ENCODE results near the gene MADCAM1.
A peak's percentile ranks its signal among the peaks of the same experiment; 100 is the strongest.

Gene MADCAM1

GRCh38 chr19:508204-509150, 12.2 kb downstream of the MADCAM1 start:
- DNase-seq (ENCODE audit: low read depth in 2 of 2), result no peak

DNA sequence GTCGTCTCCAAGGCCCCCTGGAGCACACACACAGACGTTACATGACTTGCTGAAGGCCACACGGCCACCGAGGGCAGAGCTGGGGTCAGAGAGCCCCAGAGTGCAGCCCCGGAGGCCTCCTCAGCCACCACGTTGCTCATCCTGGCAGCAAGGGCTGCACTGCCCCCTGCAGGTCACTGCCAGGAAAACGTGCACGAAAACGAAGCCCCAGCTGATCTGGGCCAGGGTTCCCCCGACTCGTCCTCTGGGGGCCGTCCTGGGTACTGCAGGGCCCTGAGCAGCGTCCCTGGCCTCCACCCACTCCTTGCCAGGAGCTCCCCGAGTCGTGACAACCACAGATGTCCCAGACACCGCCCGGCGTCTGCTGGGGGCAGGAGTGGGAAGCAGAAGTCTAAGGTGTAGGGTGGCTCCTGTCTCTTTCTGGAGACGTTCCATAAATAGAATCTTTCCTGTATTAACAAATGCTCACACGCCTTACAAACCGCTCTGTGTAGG, 14.4 kb downstream of the MADCAM1 start:
- peak; percentile 85 to 89 for DNase-seq (ENCODE audit: low read depth in 2 of 2)

DNA sequence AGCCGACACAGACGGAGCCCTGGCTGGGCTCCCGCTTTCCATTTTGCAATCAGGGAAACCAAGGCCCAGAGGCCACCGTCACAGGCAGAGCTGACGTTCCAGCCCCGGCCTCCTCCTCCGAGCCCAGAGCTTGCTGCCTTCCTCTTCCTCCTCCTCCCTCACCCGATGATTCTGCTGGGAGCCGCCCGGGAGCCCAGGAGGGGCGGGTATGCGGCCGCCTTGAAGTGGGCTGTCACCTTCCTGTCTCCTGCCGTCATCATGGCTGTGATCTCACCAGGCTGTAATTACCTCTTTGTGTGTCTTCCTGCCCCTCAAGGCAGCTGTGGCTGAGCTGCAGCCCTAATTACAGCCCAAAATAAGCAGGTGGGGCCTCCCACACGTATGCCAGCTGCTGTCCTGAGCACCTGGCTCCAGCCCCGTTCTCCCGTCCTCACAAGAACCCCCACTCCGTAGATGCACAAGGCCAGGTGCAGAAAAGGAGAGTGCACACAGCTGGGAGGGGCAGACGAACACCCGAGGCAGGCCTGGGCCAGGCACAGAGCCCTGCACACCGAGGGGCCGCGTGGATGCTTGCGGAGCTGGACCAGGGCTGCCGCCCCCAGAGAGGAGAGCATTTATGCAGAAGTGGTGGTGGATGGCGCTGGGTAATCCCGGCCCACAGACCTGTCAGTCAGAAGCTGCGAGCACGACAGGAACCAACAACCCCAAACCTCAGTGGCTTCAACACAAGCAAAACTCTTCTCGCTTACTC, 15.0 kb downstream of the MADCAM1 start:
- peak in 1 of 2 donors; percentile 63 for DNase-seq (ENCODE audit: low read depth in 2 of 2)

- DNase-seq (ENCODE audit: low read depth in 2 of 2), result no peak
Observed at GRCh38 chr19:512547-513365, 16.5 kb downstream of the MADCAM1 start.

GRCh38 chr19:513368-514165, 17.3 kb downstream of the MADCAM1 start:
- no peak for DNase-seq (ENCODE audit: low read depth in 2 of 2)

DNA sequence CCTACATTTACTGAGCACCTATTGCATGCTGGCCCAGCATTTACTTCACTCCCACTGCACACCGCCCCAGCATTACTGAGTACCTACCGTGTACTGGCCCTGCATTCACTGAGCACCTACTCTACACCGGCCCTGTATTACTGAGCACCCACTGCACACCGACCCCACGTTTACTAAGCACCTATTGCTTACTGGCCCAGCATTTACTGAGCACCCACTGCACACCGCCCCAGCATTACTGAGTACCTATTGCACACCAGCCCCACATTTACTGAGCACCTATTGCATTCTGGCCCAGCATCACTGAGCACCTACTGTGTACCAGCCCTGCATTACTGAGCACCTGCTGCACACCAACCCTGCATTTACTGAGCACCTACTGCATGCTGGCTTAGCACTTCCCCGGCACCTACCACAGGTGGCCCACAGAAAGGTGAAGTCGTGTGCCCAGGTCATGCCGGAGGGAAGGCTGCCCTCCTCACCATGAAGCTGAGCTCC, 17.9 kb downstream of the MADCAM1 start:
- DNase-seq (ENCODE audit: low read depth in 2 of 2), result no peak

DNA sequence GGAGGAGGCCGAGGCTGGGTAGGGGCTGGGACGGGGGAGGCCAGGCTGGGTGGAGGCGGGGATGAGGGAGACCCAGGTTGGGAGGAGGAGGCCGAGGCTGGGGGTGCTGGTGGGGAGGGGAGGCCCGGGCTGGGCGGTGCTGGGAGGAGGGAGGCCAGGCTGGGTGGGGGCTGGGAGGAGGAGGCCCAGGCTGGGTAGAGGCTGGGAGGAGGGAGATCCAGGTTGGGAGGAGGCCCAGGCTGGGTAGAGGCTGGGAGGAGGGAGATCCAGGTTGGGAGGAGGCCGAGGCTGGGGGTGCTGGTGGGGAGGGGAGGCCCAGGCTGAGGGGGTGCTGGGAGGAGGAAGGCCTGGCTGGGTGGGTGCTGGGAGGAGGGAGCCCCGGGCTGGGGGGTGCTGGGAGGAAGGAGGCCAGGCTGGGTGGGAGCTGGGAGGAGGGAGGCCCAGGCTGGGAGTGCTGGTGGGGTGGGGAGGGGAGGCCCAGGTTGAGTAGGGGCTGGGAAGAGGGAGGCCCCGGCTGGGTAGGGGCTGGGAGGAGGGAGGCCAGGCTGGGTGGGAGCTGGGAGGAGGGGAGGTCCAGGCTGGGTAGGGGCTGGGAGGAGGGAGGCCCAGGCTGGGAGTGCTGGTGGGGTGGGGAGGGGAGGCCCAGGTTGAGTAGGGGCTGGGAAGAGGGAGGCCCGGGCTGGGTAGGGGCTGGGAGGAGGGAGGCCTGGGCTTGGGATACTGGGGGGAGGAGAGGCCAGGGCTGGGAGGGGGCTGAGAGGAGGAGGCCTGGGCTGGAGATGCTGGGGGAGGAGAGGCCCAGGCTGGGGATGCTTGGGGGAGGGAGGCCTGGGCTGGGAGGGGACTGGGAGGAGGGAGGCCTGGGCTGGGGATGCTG, 21.7 kb downstream of the MADCAM1 start:
- no peak for DNase-seq (ENCODE audit: low read depth in 2 of 2)

GRCh38 chr19:518598-519231, 22.4 kb downstream of the MADCAM1 start:
- DNase-seq (ENCODE audit: low read depth in 2 of 2), result peak in 1 of 2 donors; percentile 45

GRCh38 chr19:519449-519865, 23.2 kb downstream of the MADCAM1 start:
- DNase-seq (ENCODE audit: low read depth in 2 of 2), result no peak

- no peak for DNase-seq (ENCODE audit: low read depth in 2 of 2)
Observed at GRCh38 chr19:522726-523125, 26.4 kb downstream of the MADCAM1 start.

DNA sequence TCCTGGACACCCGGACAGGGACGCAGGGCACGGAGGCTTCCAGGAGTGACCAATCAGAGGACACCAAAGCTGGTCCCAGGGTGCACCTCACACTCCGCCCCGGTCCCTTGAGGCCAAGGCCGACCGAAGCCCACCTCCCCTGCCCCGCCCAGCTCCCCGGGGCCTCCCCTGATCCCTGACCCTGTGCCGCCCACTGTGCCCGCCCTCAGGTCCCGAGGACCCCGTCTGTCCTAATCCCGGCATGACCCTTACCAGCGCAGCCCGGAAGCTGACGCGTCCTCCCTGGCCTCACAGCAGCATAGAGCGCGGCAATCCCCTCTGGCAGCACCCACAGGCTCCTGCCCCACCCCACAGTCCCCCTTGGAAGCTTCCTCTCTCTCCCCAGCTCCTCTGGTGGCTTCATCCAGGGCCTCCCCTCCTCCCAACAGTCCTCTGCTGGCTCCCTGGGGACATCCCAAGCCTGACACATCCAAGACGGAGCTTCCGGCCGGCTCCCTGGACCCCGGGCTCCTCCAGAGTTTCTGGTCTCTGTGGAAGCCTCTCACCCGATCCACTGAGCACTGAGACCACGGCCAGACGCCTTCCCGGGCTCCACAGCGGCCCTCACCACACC, 27.9 kb downstream of the MADCAM1 start:
- no peak for DNase-seq (ENCODE audit: low read depth in 2 of 2)

GRCh38 chr19:525029-525428, 28.7 kb downstream of the MADCAM1 start:
- DNase-seq (ENCODE audit: low read depth in 2 of 2), result no peak

GRCh38 chr19:525857-526419, 29.7 kb downstream of the MADCAM1 start:
- no peak for DNase-seq (ENCODE audit: low read depth in 2 of 2)

- no peak for DNase-seq (ENCODE audit: low read depth in 2 of 2)
Observed at GRCh38 chr19:530134-531008, 34.1 kb downstream of the MADCAM1 start.

DNA sequence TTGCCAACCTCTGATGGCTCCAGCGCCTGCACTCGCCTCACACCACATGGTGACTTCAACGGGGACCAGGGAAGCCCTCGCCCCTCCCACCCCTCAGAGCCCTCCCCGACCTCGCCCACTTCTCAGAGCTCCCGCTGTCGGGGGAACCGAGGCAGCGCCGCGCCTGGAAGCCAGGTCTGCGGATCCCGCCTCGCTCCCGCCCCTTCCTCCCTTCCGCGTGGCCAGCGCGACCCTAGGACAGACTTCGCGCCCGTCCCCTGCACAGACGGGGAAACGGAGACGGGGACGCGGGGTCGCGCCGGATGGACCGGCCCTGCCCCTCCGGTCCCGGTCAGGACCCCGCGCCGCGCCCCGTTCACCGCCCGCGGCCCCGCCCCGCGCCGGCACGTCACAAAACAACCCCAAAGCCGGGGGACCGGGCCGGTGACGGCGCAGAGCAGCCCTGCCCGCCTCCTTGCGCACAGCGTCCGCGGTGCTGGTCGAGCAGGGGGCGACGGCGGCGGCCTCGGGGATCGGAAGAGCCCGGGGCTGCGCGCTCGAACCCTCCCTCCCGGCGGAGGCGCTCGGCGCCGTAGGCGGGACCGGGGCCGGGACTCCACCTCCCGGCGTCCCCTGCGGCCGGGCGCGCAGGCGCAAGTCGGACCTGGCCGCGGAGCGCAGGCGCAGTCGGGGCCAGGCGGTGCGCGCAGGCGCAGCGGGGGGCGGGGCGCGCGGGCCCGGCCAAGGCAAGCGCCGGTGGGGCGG, 34.9 kb downstream of the MADCAM1 start:
- peak; percentile 82 to 86 for DNase-seq (ENCODE audit: low read depth in 2 of 2)

DNA sequence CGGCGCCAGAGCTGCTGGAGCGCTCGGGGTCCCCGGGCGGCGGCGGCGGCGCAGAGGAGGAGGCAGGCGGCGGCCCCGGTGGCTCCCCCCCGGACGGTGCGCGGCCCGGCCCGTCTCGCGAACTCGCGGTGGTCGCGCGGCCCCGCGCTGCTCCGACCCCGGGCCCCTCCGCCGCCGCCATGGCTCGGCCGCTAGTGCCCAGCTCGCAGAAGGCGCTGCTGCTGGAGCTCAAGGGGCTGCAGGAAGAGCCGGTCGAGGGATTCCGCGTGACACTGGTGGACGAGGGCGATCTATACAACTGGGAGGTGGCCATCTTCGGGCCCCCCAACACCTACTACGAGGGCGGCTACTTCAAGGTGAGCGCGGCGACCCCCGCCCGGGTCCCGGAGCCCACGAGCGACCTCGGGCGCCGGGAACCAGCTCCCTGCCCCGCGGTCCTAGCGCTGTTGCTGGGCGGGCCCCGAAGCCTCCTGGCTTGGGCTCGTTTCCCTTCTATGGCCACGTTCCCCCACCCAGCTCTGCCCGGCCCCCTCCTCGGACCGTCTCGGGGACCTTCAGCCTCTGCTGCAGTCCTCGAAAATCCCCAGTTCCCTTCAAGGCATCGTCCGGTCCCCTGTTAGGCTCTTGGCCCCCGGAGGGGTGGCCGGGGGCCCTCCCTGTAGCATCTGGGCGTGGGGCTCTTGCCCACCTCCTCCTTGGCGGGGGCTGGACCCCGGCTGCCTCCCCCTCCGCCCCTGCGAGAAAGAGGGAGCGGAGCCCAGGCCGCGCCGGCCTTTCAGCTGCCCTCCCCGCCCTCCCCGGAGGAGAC, 35.7 kb downstream of the MADCAM1 start, which contains the start of gene CDC34:
CDC34 (plus strand) TSS at position 8 of the 808 bp plus-strand sequence; CDS start at position 180, 172 bp downstream.
- no peak for DNase-seq (ENCODE audit: low read depth in 2 of 2)

Measured in stimulated activated CD4-positive, alpha-beta T cell treated with anti-CD3 and anti-CD28 coated beads, Interleukin-1b, Interleukin-23, amount 100 ng/mL, for 1 hour (primary cell).